Myocyte (in vitro differentiated cells): ENCODE results near the gene PRF1. TPM values are rescaled to one million over a fixed set of nuclear protein-coding genes. Genes with fewer than 3 reads are reported as not detected.
A peak's percentile ranks its signal among the peaks of the same experiment; 100 is the strongest.
"Not testable (repeated sequence)": the region's sequence is repeated elsewhere in the genome, so short reads cannot be mapped to it uniquely, and the experiment has no call there.

Experiments
- DNase-seq: peaks from one replicate; pipeline ENCODE4 v3.0.0-alpha.2; 2012; ENCODE audit warnings: low read depth
- polyA plus RNA-seq: library from polyadenylated mRNA; unstranded; fragments of >200 nt; gene quantifications from one replicate; pipeline ENCODE4 v1.2.1, GENCODE V29; 2012; ENCODE audit warnings: missing spikeins
- total RNA-seq: library from RNA; depleted of rRNA; stranded (reverse); fragments of >200 nt; gene quantifications from 2 replicates; pipeline ENCODE4 v1.2.3, GENCODE V29; 2014

PRF1 gene
- total RNA-seq = not detected in 2 replicates
- polyA plus RNA-seq = not detected

DNA sequence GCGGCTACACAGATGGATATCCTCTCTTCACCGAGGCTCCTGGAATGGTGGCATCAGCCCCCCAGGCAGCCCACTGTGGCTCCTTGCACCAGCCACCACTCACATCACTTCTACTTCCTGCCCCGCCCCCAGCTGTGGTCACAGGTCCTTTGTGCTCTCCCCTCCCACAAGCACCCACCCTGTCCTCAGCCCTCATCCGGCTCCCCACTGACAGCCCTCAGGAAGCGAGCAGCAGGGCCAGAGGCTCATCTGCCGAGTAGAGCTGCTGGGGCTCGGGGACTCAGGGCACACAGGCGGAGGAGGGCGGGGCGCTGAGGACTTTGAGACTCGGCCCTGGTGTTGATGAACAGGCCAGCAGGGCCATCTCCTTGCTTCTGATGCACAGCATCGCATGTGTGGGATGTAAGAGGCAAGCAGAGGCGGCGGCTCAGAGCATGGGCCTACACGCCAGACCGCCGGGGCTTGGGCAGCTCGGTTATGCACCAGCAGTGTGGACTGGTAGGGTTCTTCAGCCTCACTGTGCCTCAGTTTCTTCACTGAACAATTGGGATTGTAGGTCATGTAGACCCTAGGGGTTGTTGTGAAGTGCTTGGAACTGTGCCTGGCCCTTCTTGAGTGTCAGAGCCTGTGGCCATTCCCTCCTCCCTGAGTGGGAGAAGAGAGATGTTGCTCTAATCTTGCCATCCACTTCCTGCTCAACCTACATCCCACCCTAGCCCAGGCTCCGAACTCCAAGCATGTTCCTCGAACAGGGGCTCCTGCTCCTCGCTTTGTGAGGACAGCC is at the start of gene PRF1:
Gene PRF1 (minus strand): TSS at position 77 of the 784 bp plus-strand sequence. CDS start 1,839 bp downstream, outside the sequence.
- DNase-seq = no peak

GRCh38 chr10:70651661-70652060 is 49.1 kb upstream of the PRF1 start:
- DNase-seq = no peak

- DNase-seq = no peak
These were observed 48.2 kb upstream of the PRF1 start for GRCh38 chr10:70650718-70651117.

- no peak for DNase-seq
These were observed 47.6 kb upstream of the PRF1 start for GRCh38 chr10:70650104-70650503.

DNA sequence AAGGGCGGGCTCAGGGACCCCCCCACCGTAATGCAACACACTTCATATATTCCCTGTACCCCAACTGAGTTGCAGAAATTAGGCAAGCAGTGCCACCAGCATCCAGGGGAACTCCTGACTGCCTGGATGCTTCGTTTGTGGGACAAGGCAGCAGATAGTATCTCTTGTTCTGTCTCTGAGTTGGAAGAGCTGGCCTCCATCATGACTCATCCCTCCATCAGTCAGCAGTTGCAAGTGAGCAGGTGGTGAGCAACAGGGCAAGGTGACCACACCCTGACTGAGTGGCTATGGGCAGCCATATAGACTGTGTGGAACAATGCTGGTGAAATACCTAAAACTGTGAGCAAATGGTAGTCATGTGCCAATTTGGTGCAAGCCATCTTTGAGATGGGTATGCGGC is 47.0 kb upstream of the PRF1 start:
- DNase-seq = peak; percentile 72

DNA sequence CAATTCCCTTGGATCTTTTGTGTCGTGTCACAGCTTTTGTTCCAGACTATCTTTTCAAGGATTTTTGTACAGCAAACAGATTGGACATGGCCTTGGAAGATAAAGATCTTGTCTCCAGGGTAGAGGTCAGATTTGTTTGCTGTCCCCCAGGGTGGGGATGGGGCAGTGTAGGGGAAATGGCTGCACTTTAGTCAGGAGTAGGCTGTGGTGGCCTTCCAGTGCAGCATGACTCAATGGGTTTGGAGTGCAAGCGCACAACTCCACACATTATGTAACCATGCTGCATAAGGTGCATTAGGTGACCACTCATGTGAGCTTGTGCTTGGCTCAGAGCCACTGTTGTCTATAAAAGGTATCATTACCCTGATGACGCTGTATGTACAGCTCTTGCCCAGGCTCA is 45.9 kb upstream of the PRF1 start:
- DNase-seq = no peak

- DNase-seq = no peak
These were observed 44.5 kb upstream of the PRF1 start for GRCh38 chr10:70647086-70647485.

GRCh38 chr10:70644959-70645358 is 42.4 kb upstream of the PRF1 start:
- DNase-seq = not testable (repeated sequence)

DNA sequence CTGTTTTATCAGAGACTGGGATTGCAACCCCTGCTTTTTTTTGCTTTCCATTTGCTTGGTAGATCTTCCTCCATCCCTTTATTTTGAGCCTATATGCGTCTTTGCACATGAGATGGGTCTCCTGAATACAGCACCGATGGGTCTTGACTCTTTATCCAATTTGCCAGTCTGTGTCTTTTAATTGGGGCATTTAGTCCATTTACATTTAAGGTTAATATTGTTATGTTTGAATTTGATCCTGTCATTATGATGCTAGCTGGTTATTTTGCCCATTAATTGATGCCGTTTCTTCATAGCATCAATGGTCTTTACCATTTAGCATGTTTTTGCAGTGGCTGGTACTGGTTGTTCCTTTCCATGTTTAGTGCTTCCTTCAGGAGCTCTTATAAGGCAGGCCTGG is 40.7 kb upstream of the PRF1 start:
- DNase-seq = not testable (repeated sequence)

DNA sequence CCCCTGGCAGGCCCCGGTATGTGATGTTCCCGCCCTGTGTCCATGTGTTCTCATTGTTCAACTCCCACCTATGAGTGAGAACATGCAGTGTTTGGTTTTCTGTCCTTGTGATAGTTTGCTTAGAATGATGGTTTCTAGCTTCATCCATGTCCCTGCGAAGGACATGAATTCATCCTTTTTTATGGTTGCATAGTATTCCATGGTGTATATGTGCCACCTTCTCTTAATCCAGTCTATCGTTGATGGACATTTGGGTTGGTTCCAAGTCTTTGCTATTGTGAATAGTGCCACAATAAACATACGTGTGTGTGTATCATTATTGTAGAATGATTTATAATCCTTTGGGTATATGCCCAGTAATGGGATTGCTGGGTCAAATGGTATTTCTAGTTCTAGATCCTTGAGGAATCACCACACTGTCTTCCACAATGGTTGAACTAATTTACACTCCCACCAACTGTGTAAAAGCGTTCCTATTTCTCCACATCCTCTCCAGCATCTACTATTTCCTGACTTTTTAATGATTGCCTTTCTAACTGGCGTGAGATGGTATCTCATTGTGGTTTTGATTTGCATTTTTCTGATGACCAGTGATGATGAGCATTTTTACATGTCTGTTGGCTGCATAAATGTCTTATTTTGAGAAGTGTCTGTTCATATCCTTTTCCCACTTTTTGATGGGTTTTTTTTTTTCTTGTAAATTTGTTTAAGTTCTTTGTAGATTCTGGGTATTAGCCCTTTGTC is 37.3 kb upstream of the PRF1 start:
- not testable (repeated sequence) for DNase-seq

GRCh38 chr10:70634515-70634914 is 32.0 kb upstream of the PRF1 start:
- DNase-seq = not testable (repeated sequence)

GRCh38 chr10:70634011-70634410 is 31.5 kb upstream of the PRF1 start:
- DNase-seq = no peak

GRCh38 chr10:70631735-70632134 is 29.2 kb upstream of the PRF1 start:
- DNase-seq = not testable (repeated sequence)

- no peak for DNase-seq
These were observed 26.8 kb upstream of the PRF1 start for GRCh38 chr10:70629338-70629737.

DNA sequence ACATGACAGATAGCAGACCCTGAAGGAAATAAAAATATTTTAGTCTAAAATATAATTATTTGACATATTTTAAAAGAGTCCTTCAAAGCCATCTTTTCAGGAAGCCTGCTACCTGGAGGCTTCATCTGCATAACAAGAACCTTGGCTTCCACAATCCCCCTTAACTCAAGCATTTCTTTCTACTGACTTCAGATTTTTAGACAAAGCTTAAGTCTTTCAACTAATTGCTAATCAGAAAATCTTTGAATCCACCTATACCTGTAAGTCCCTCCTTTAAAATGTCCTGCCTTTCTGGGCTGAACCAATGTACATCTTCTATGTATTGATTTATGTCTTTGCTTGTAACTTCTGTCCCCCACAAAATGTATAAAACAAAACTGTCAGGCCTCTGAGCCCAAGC is 23.5 kb upstream of the PRF1 start:
- no peak for DNase-seq

GRCh38 chr10:70622981-70623844 is 20.7 kb upstream of the PRF1 start:
- no peak for DNase-seq

- no peak for DNase-seq
These were observed 20.0 kb upstream of the PRF1 start for GRCh38 chr10:70622541-70622940.

DNA sequence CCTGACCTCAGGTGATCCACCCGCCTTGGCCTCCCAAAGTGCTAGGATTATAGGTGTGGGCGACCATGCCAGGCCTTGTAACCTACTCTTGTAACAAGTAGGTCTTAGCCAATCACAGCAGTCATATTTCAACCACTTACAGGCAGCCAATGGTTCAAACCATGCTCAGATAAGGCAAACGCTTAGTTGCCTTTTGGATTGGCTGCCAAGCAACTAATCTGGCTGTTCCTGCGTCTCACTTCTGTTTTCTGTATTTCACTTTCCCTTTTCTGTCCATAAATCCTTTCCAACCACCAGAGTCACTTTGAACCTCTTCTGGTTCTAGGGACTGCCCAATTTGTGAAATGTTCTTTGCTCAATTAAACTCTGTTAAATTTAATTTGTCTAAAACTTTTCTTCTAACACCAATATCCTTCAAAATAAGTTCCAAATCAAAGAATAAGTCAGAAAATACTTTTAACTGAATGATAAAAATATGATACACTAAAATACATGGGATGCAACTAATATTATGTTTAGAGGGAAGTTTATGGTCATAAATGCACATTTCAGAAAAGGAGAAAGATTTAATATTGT is 19.1 kb upstream of the PRF1 start:
- DNase-seq = no peak

DNA sequence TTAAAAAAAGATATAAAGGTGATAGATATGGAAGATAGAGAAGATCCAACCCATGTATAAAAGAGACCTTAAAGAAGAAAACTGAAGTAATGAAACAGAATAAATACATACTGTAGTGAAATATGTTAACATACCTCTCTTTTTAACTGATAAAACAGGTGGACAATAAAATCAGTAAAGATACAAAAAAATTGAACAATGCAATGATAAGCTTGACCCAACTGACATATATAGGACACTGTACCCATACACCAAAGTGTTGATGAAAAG is 17.4 kb upstream of the PRF1 start:
- DNase-seq = no peak

DNA sequence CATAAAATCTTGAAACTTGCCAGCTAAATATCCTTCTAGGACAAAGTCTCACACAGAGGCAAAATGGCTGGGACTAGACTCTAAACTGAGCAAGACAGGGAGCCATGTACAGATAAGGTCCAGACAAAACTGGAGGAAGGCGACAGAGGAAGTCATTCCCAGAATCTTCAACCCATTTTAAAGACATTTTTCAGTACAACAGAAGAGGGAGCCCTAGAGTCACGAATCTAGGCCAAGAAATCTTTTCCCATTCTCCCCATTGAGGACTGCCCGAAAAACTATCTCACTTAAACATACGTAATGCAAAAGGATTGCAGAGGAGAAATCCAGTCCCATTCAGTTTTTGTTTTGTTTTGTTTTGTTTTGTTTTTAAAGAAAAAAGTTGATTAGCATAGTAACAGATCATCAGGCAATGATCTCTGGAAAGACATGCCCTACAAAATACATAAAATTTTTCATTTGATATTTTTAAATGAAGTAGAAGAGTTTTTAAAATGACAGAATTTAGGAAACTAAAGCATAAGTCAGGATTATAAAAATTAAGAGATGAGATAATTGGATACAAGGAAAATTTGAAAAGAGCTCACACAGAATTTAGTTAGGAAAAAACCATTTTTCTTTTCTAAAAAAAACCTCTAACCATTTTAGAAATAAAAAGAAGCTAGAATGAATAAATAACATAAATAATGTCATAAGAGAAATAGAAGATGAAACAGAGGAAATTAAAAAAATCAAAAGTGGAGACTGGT is 16.9 kb upstream of the PRF1 start:
- no peak for DNase-seq

GRCh38 chr10:70618663-70619062 is 16.1 kb upstream of the PRF1 start:
- DNase-seq = no peak
